GM18873 (cell line): ENCODE measurements around the gene C5orf63.
"Not testable (repeated sequence)": the region's sequence is repeated elsewhere in the genome, so short reads cannot be mapped to it uniquely, and the experiment has no call there.

ENCODE experiments used
- ATAC-seq: cut with Tn5 transposase; IDR thresholded peaks from one replicate; pipeline ENCODE4 v1.9.1; 2021; ENCODE audit warnings: mild to moderate bottlenecking, moderate library complexity, moderate number of reproducible peaks; ENCODE audit not compliant: unreplicated experiment, low FRiP score

C5orf63 gene

DNA sequence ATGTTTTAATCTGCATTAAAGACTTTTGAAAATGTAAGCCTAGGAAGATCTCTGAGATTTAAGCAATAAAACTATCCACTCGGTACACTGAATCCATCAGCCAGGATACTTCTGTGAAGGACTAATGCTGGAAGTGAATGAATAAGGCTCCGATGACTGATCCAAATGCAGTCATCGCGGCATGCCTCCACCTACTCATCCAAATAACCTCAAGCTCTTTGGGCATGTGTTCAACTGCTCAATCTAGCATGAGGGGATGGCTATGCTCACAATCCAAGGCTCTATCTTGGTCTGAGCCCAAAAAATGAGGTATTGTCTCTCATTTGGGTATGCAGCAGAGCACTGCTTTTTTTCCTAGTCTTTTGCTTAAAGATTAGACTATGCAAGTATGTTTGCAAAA is 62.1 kb downstream of the C5orf63 start:
- no peak for ATAC-seq

DNA sequence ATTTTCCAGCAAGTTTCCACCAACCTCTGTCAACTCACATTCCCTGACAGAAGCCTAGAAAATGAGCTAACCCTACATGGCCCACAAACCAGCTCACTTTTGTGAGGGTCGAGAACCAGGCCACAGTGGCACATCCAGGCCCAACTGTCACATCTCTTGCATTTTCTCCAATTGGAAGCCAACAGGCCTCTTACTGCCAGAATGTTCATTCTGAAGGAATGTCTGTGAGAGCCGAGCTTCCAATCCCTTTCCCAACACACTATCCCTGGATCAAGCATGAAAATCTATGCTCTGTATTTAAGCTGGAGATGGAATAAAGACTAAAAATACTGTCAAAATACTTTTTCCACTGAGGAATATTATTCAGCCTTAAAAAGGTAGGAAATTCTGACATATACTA is 62.9 kb downstream of the C5orf63 start:
- no peak for ATAC-seq

GRCh38 chr5:127009784-127010183 is 63.5 kb downstream of the C5orf63 start:
- ATAC-seq = no peak

- no peak for ATAC-seq
Observed at GRCh38 chr5:127008300-127008975, 64.9 kb downstream of the C5orf63 start.

- no peak for ATAC-seq
Observed at GRCh38 chr5:127007522-127007921, 65.8 kb downstream of the C5orf63 start.

GRCh38 chr5:127006744-127007143 is 66.6 kb downstream of the C5orf63 start:
- ATAC-seq = no peak

DNA sequence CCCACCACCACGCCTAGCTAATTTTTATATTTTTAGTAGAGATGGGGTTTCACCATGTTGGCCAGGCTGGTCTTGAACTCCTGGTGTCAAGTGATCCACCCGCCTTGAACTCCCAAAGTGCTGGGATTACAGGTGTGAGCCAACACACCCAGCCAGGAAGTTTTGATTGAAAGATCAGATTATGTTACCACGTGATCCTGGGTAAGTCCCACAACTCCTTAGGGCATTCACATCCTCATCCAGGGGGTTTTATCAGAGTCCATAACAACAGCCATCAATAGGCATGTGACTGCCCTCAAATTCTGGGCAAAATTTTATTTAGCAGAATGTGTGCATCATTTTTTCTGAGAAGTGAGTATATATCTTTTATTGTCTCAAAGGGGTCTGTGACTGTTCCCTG is 68.0 kb downstream of the C5orf63 start:
- not testable (repeated sequence) for ATAC-seq

GRCh38 chr5:127004721-127005120 is 68.6 kb downstream of the C5orf63 start:
- no peak for ATAC-seq

- no peak for ATAC-seq
Observed at GRCh38 chr5:127003798-127004495, 69.4 kb downstream of the C5orf63 start.

GRCh38 chr5:127002390-127002789 is 70.9 kb downstream of the C5orf63 start:
- no peak for ATAC-seq

- no peak for ATAC-seq
Observed at GRCh38 chr5:127001621-127002296, 71.5 kb downstream of the C5orf63 start.
